Measurements from ENCODE around the gene PRPF38B.
"Not testable (repeated sequence)": the region's sequence is repeated elsewhere in the genome, so short reads cannot be mapped to it uniquely, and the experiment has no call there.

Gene PRPF38B

GRCh38 chr1:108679586-108680213 is 12.4 kb upstream of the PRPF38B start:
- DNase-seq: no peak

- not testable (repeated sequence) for DNase-seq
These were observed 10.4 kb upstream of the PRPF38B start for GRCh38 chr1:108681701-108682100.

- DNase-seq: no peak
These were observed 6.6 kb upstream of the PRPF38B start for GRCh38 chr1:108685529-108685928.

- no peak for DNase-seq
These were observed 5.3 kb upstream of the PRPF38B start for GRCh38 chr1:108686614-108687313.

- no peak for DNase-seq
These were observed 775 bp upstream of the PRPF38B start for GRCh38 chr1:108691128-108691941.

GRCh38 chr1:108692724-108693655 is 880 bp downstream of the PRPF38B start:
- DNase-seq: peak; percentile 46

GRCh38 chr1:108695535-108695934 is 3.4 kb downstream of the PRPF38B start:
- DNase-seq: no peak

GRCh38 chr1:108699375-108700332 is 7.5 kb downstream of the PRPF38B start:
- DNase-seq: no peak

GRCh38 chr1:108701176-108701849 is 9.2 kb downstream of the PRPF38B start:
- DNase-seq: no peak

- DNase-seq: not testable (repeated sequence)
These were observed 10.0 kb downstream of the PRPF38B start for GRCh38 chr1:108702109-108702508.

- no peak for DNase-seq
These were observed 11.8 kb downstream of the PRPF38B start for GRCh38 chr1:108703939-108704338.

GRCh38 chr1:108704496-108704895 is 12.4 kb downstream of the PRPF38B start:
- DNase-seq: no peak

- DNase-seq: no peak
These were observed 14.5 kb downstream of the PRPF38B start for GRCh38 chr1:108706643-108707042.

- no peak for DNase-seq
These were observed 16.9 kb downstream of the PRPF38B start for GRCh38 chr1:108708691-108709660.

GRCh38 chr1:108712606-108713150 is 20.6 kb downstream of the PRPF38B start, which contains the start of gene FNDC7:
Gene FNDC7 (plus strand): TSS chr1:108712908. CDS start chr1:108712934, 26 bp downstream.
- no peak for DNase-seq

- DNase-seq: no peak
These were observed 23.8 kb downstream of the PRPF38B start for GRCh38 chr1:108715932-108716331.

- no peak for DNase-seq
These were observed 24.5 kb downstream of the PRPF38B start for GRCh38 chr1:108716437-108717230.

GRCh38 chr1:108717774-108718316 is 25.7 kb downstream of the PRPF38B start:
- DNase-seq: no peak
